Omental fat pad (tissue), 4 donors: ENCODE results near the gene PIAS3. TPM values are rescaled to one million over a fixed set of nuclear protein-coding genes. Genes with fewer than 3 reads are reported as not detected.

Experiments
- ATAC-seq: fragments of 150-250 bp; one replicate; pipeline ENCODE4 v1.9.1; 2016; ENCODE audit warnings: mild to moderate bottlenecking, moderate library complexity; ENCODE audit not compliant: low FRiP score
- DNase-seq: peaks from one replicate; pipeline ENCODE4 v3.0.0-alpha.2; 2019; ENCODE audit warnings: low spot score
- total RNA-seq, 4 donors: library from RNA; depleted of rRNA; stranded (reverse); fragments of >200 nt; gene quantifications; one replicate each; pipeline ENCODE4 v1.1.0, GENCODE V29; 2016
- TF ChIP-seq, protein P1 (sequence below), 3 donors: fragments of 450-650 bp; IDR thresholded peaks; one replicate each; pipeline ENCODE4 v1.5.1; 2016 to 2017; ENCODE audit warnings: antibody characterized with exemption in 3 of 3, mild to moderate bottlenecking in 3 of 3, moderate library complexity in 2 of 3

PIAS3 gene
- total RNA-seq = 10 to 100 TPM in 2 of 4 donors, 1 to 10 TPM in 2; 7.8 to 25.1 (median 14.5) TPM

DNA sequence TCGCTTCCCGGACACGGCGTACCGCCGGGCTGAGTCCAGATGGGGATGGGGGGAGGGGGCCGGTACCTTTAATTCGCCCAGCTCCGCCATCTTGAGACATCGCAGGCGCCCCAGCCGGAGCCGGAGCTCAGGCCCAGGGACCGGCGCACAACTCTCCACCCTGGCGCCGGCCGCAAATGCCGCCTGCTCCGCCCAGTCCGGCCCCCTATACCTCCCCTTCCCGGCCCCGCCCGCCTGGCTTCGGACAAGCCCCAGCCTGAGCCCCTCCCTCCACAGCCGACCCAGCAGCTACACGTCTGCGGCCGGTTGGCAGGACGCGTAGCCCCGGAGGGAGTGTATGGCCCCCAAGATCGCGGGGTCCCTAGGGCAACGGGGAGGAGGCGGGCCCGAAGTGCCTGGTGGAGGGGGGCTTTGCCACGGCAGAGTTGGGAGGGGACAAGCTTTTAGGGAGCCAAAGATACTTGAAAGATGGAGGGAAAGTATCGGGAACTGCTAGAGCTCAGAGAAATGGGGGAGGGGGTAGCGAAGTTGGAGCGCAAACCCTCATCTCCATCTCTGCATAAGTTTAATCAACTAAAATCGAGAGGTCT lies at the start of gene PIAS3:
TSS of gene PIAS3 (minus strand) at position 181 of the 590 bp plus-strand sequence. CDS start at position 90, 91 bp downstream.
- peak; percentile 79 for DNase-seq
- TF ChIP-seq, protein P1, sequence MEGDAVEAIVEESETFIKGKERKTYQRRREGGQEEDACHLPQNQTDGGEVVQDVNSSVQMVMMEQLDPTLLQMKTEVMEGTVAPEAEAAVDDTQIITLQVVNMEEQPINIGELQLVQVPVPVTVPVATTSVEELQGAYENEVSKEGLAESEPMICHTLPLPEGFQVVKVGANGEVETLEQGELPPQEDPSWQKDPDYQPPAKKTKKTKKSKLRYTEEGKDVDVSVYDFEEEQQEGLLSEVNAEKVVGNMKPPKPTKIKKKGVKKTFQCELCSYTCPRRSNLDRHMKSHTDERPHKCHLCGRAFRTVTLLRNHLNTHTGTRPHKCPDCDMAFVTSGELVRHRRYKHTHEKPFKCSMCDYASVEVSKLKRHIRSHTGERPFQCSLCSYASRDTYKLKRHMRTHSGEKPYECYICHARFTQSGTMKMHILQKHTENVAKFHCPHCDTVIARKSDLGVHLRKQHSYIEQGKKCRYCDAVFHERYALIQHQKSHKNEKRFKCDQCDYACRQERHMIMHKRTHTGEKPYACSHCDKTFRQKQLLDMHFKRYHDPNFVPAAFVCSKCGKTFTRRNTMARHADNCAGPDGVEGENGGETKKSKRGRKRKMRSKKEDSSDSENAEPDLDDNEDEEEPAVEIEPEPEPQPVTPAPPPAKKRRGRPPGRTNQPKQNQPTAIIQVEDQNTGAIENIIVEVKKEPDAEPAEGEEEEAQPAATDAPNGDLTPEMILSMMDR (IDR thresholded peaks at IDR 0.05) = no peak
- ATAC-seq = peak; percentile 98

- DNase-seq = no peak
- TF ChIP-seq, protein P1 (IDR thresholded peaks at IDR 0.05) = no peak
These were observed 49.8 kb upstream of the PIAS3 start for GRCh38 chr1:145908653-145909052.

DNA sequence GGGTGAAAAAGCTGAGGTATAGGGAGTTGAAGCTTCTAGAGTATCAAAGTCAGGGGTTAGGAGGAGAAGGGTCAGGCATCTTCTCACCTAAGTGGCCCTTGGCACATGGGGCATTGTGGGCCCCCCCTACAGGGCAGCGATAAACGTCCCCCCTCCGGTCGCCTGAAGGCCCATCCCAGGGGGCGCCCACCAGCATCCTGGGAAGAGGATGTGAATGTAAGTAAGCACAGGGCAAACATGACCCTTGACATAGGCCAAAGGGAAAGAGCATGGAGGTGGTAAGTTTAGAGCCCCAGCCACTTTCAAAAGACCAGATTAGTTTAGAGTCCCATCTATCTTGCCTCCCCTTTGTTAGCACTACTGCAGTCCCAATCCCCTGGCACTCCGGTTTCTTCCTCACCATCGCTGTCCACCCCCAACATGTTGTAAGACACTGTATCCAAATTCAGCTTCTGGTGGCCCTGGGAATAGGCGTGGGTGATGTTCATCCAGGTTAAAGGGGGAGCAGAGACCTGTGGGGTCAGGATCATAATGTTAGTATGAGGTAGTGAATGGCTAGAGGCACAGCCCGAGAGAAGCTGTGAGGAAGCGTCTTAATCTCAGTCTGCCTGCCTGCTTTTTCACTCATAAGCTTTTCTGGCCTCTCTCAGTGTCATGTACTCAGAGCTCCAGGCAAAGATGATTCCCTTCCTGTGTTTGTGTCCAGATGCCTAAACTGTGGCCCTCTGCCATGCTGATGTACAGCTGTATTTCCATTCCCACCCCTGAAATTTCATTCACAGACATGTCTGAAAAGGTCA lies 48.3 kb upstream of the PIAS3 start:
- DNase-seq (no peak), ATAC-seq (no peak)
- TF ChIP-seq, protein P1 (IDR thresholded peaks at IDR 0.05) = no peak

More at GRCh38 chr1:145908653-145909052, 49.8 kb upstream of the PIAS3 start:
- ATAC-seq = no peak

- TF ChIP-seq, protein P1 (IDR thresholded peaks at IDR 0.05) = no peak
- no peak for ATAC-seq
These were observed 42.6 kb upstream of the PIAS3 start for GRCh38 chr1:145901312-145902021.

DNA sequence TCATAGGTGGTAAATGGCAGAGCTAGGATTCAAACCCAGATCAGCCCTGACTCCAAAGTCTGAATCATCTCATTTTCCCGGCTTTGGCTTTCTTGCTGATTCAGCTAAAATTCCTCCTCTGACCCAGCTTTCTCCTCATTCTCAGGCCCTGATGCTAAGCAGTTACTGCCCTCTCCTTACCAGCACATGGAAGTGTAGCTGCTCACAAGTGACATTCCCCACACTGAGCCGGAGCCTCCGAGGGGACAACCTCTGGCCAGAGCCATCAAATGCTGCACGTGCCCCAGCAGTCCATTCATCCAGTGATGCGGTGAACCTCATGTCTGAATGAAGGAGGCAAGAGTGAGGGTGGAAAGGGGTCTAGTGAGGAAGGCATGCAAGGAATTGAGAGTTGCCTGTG lies 39.9 kb upstream of the PIAS3 start:
- ATAC-seq (no peak), DNase-seq (no peak)
- TF ChIP-seq, protein P1 (IDR thresholded peaks at IDR 0.05) = no peak

More at GRCh38 chr1:145901312-145902021, 42.6 kb upstream of the PIAS3 start:
- DNase-seq = no peak

- TF ChIP-seq, protein P1 (IDR thresholded peaks at IDR 0.05) = no peak
- no peak for DNase-seq
- ATAC-seq = no peak
These were observed 39.1 kb upstream of the PIAS3 start for GRCh38 chr1:145897969-145898368.
